A549 (cell line): Measurements from ENCODE around the gene NYAP2. TPM values are rescaled to one million over a fixed set of nuclear protein-coding genes. Genes with fewer than 3 reads are reported as not detected.

Experiments
- ATAC-seq, 2 experiments: fragments of 200-7000 bp in 1 of 2; fragments of >200 bp in 1 of 2; cut with Nextera tagmentation in 1 of 2; cut with Tn5 transposase in 1 of 2; 3 replicates each; pipeline versions ENCODE4 v1.8.0 to v1.9.1; 2018 to 2020; ENCODE audit warnings: mild to moderate bottlenecking in 1 of 2, moderate library complexity in 1 of 2
- CTCF ChIA-PET: fragments of 300-600 bp; sonication (Branson Sonifier 250); formaldehyde crosslinking; extraction: SDS; loops from one replicate; lab custom pipeline; 2021; ENCODE audit warnings: antibody characterized with exemption, inconsistent platforms; lab: Yijun Ruan, JAX
- POLR2A ChIA-PET: fragments of 350-600 bp; formaldehyde crosslinking; extraction: SDS; loops from one replicate; lab custom pipeline; 2021; ENCODE audit warnings: antibody characterized with exemption, inconsistent platforms; lab: Yijun Ruan, JAX
- DNase-seq, 2 experiments: peaks; one replicate each; pipeline versions ENCODE4 v3.0.0 to v3.0.0-alpha.2; 2011 to 2016; ENCODE audit warnings: low read depth in 1 of 2, low spot score in 1 of 2
- FAIRE-seq: peaks from 2 replicates; lab custom pipeline; 2011; peaks lifted over from hg19 to GRCh38; lab: Jason Lieb, UNC
- H3K27ac ChIP-seq, 2 experiments: fragments of >200 bp; sonication (Bioruptor Twin); formaldehyde crosslinking; 3 replicates each; pipeline ENCODE4 v1.5.1; 2016 to 2017
- H3K4me1 ChIP-seq: fragments of >200 bp; sonication (Bioruptor Twin); formaldehyde crosslinking; 3 replicates; pipeline ENCODE4 v1.6.1; 2016
- H3K4me2 ChIP-seq: fragments of >200 bp; sonication (Bioruptor Twin); formaldehyde crosslinking; 3 replicates; pipeline ENCODE4 v1.6.1; 2016
- H3K4me3 ChIP-seq: fragments of >200 bp; sonication (Bioruptor Twin); formaldehyde crosslinking; 3 replicates; pipeline ENCODE4 v1.5.1; 2016
- H3K9me3 ChIP-seq: fragments of >200 bp; sonication (Bioruptor Twin); formaldehyde crosslinking; 3 replicates; pipeline ENCODE4 v1.6.1; 2016
- EHF ChIP-seq: fragments of 250-450 bp; sonication (Bioruptor Pico); IDR thresholded peaks from 2 replicates; pipeline ENCODE4 v1.5.0; 2020; ENCODE audit warnings: mild to moderate bottlenecking
- ESRRA ChIP-seq: fragments of 150-350 bp; IDR thresholded peaks from 2 replicates; pipeline ENCODE4 v1.6.1; 2014; ENCODE audit warnings: mild to moderate bottlenecking, low read length, borderline replicate concordance
- HEYL ChIP-seq: fragments of 250-450 bp; sonication (Bioruptor Pico); IDR thresholded peaks from 2 replicates; pipeline ENCODE4 v1.8.0; 2021; ENCODE audit warnings: mild to moderate bottlenecking, moderate library complexity
- KDM1A ChIP-seq: fragments of 200-600 bp; sonication (generic); IDR thresholded peaks from 2 replicates; pipeline ENCODE4 v1.6.1; 2016; ENCODE audit warnings: low read depth, mild to moderate bottlenecking
- MAFK ChIP-seq: fragments of 450-650 bp; IDR thresholded peaks from 2 replicates; pipeline ENCODE4 v1.6.1; 2014; ENCODE audit not compliant: partially characterized antibody
- MYC ChIP-seq: IDR thresholded peaks from 2 replicates; pipeline ENCODE4 v1.6.1; 2012; ENCODE audit warnings: mild to moderate bottlenecking, inconsistent platforms, low read length, improper control_type of control experiment, borderline replicate concordance
- NFE2L2 ChIP-seq: fragments of 150-350 bp; conservative IDR thresholded peaks from 2 replicates; pipeline ENCODE4 v1.6.1; 2014; ENCODE audit warnings: low read length
- NPAS2 ChIP-seq: fragments of 250-450 bp; sonication (Bioruptor Pico); IDR thresholded peaks from 2 replicates; pipeline ENCODE4 v1.8.0; 2022; ENCODE audit warnings: mild to moderate bottlenecking, moderate library complexity, borderline replicate concordance
- RCOR1 ChIP-seq: fragments of 150-350 bp; IDR thresholded peaks from 2 replicates; pipeline ENCODE4 v1.6.1; 2014; ENCODE audit warnings: antibody characterized with exemption, low read length, low read depth
- REST ChIP-seq: fragments of 200-600 bp; sonication (generic); IDR thresholded peaks from 2 replicates; pipeline ENCODE4 v1.6.1; 2016; ENCODE audit warnings: antibody characterized with exemption, mild to moderate bottlenecking, moderate library complexity
- RNF2 ChIP-seq: fragments of 200-600 bp; sonication (generic); IDR thresholded peaks from 2 replicates; pipeline ENCODE4 v1.6.1; 2016; ENCODE audit warnings: low read depth, mild to moderate bottlenecking, antibody characterized with exemption, moderate library complexity, borderline replicate concordance
- ZFP36 ChIP-seq: fragments of 450-650 bp; IDR thresholded peaks from 2 replicates; pipeline ENCODE4 v1.6.1; 2014; ENCODE audit warnings: borderline replicate concordance; ENCODE audit not compliant: partially characterized antibody
- WGBS: methylation state at CpG from one replicate; pipeline ENCODE4 v1.1.6; 2017; ENCODE audit errors: missing lambda C conversion rate; 5-methylcytosine and 5-hydroxymethylcytosine counted together
- polyA plus RNA-seq, 4 experiments: library from polyadenylated mRNA; depleted of rRNA in 3 of 4; stranded (reverse); fragments of >200 nt; fragmentation: RNase III in 1 of 4; extraction: RNeasy Plus Mini Kit Qiagen cat#74134 plus additional on column Dnase treatment in 1 of 4; gene quantifications; 2 replicates in 3 of 4; 3 replicates in 1 of 4; pipeline ENCODE4 v1.2.3, GENCODE V29; 2011 to 2017
- TF ChIP-seq, protein P1 (sequence below): IDR thresholded peaks from 2 replicates; pipeline ENCODE4 v1.6.1; 2012
- TF ChIP-seq, protein P2 (sequence below): IDR thresholded peaks from 2 replicates; pipeline ENCODE4 v1.6.1; 2012; ENCODE audit warnings: low read depth, borderline replicate concordance
- TF ChIP-seq, protein P3 (sequence below): fragments of 150-350 bp; IDR thresholded peaks from 2 replicates; pipeline ENCODE4 v1.6.1; 2014; ENCODE audit warnings: low read depth, mild to moderate bottlenecking, low read length

NYAP2 gene
- polyA plus RNA-seq, 2 of the 4 experiments (the other 2 are of a cell fraction), result 0.01 TPM; not detected in 1

- Histone ChIP-seq H3K9me3 (no peaks in the 10 kb centered on the region), H3K4me3 (no peak overlapping the region), H3K4me2 (no peak overlapping the region), H3K4me1 (no peaks in the 10 kb centered on the region), H3K27ac (no peak overlapping the region)
- POLR2A ChIA-PET, result no interaction called here
- no peak for DNase-seq
- no peak for FAIRE-seq
- CTCF ChIA-PET, result interaction anchor here (1.5 kb wide), 1 partner anchor 9 kb away, joined by 7 read pairs; no protein-coding TSS in a partner anchor
- TF ChIP-seq, protein P1, sequence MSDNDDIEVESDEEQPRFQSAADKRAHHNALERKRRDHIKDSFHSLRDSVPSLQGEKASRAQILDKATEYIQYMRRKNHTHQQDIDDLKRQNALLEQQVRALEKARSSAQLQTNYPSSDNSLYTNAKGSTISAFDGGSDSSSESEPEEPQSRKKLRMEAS, result no peak
- TF ChIP-seq EHF (CRISPR knock-in tag) (no peak), MYC (no peak), KDM1A (no peak)
- TF ChIP-seq, protein P2, sequence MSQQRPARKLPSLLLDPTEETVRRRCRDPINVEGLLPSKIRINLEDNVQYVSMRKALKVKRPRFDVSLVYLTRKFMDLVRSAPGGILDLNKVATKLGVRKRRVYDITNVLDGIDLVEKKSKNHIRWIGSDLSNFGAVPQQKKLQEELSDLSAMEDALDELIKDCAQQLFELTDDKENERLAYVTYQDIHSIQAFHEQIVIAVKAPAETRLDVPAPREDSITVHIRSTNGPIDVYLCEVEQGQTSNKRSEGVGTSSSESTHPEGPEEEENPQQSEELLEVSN, result no peak
- ATAC-seq, result no peak
Measured at GRCh38 chr2:225678792-225679191, 279.3 kb downstream of the NYAP2 start.

DNA sequence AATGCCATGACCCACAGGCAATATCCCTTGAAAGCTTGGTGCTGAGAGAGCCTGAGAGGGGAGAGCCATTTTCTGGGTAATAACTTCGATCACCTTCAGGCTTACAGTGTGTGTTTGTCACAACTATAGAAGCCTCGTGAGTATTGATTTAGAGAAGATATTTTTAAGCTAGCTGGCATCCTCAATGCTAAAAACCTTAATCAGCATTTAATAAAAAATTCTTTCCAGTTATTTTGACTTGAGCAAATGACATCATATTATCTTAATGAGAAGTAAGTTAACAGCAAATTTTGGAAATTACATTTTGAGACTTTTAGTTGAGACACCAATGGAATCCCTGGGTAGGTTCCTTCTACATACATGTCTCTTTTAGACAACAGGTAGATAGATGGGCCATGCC lies 283.7 kb downstream of the NYAP2 start:
- POLR2A ChIA-PET, result no interaction called here
- CTCF ChIA-PET, result interaction anchor here (1.7 to 2.8 kb wide), 2 partner anchors 1119 to 1423 kb away, joined by 5 to 9 read pairs; no protein-coding TSS in a partner anchor
- no peaks in the 10 kb centered on the region for H3K9me3 ChIP-seq
- ATAC-seq (no peak), DNase-seq (no peak), FAIRE-seq (no peak)
- H3K4me3 ChIP-seq, result no peak overlapping the region
- WGBS, result 53% methylated on average over 2 of the region's 2 CpGs
- H3K4me2 ChIP-seq, result no peak overlapping the region
- H3K4me1 ChIP-seq, result no peaks in the 10 kb centered on the region
- no peak overlapping the region for H3K27ac ChIP-seq
- TF ChIP-seq RCOR1, result no peak
- TF ChIP-seq MAFK, result peak; percentile 66

DNA sequence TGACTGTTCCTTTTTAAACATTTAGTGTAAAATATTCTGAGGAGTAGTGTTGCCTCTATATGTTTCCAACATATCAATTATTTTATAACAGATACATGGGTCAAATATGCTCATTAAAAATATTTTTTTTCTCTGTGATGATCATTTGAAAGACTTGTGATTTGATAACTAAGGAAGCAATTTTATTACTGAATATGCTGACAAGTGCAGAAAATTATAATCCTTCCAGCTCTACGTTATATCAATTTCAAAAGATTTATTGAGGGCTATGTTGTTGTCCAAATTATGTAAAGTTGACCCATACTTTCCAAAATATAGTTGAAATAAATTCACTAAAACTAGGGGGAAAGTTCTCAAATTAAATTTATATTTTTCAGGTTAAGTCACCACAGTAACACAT lies 290.6 kb downstream of the NYAP2 start:
- ChIA-PET CTCF (no interaction called here), POLR2A (no interaction called here)
- H3K27ac ChIP-seq, result no peak overlapping the region
- TF ChIP-seq MAFK, result peak; percentile 89
- TF ChIP-seq RNF2, result no peak
- no peak overlapping the region for H3K4me3 ChIP-seq
- DNase-seq (no peak), FAIRE-seq (no peak), ATAC-seq (no peak)
- H3K4me2 ChIP-seq, result no peak overlapping the region
- H3K4me1 ChIP-seq, result no peaks in the 10 kb centered on the region
- H3K9me3 ChIP-seq, result no peaks in the 10 kb centered on the region
- WGBS, result 91% methylated on average over 1 of the region's 1 CpG

GRCh38 chr2:225691711-225692110 lies 292.2 kb downstream of the NYAP2 start:
- Histone ChIP-seq H3K4me3 (no peak overlapping the region), H3K4me1 (no peaks in the 10 kb centered on the region), H3K27ac (no peak overlapping the region)
- ChIA-PET CTCF (no interaction called here), POLR2A (no interaction called here)
- ATAC-seq (no peak), DNase-seq (no peak), FAIRE-seq (no peak)
- TF ChIP-seq REST (no peak), NFE2L2 (no peak), ESRRA (no peak), NPAS2 (CRISPR knock-in tag) (no peak), EHF (CRISPR knock-in tag) (no peak), MYC (no peak), HEYL (CRISPR knock-in tag) (no peak), KDM1A (no peak), ZFP36 (no peak)
- TF ChIP-seq, protein P3, sequence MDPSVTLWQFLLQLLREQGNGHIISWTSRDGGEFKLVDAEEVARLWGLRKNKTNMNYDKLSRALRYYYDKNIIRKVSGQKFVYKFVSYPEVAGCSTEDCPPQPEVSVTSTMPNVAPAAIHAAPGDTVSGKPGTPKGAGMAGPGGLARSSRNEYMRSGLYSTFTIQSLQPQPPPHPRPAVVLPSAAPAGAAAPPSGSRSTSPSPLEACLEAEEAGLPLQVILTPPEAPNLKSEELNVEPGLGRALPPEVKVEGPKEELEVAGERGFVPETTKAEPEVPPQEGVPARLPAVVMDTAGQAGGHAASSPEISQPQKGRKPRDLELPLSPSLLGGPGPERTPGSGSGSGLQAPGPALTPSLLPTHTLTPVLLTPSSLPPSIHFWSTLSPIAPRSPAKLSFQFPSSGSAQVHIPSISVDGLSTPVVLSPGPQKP, result no peak
- TF ChIP-seq, protein P2, result no peak
- TF ChIP-seq, all 56 proteins: peak for 0
- 96% methylated on average over 3 of the region's 3 CpGs for WGBS
- no peaks in the 10 kb centered on the region for H3K9me3 ChIP-seq
- no peak overlapping the region for H3K4me2 ChIP-seq
